ENCODE measurements around the gene CHMP5.

The CHMP5 gene

GRCh38 chr9:33320230-33320567 lies 55.4 kb downstream of the CHMP5 start:
- no peak for DNase-seq

GRCh38 chr9:33320568-33321261 lies 55.9 kb downstream of the CHMP5 start:
- DNase-seq: no peak

GRCh38 chr9:33329117-33329563 lies 64.3 kb downstream of the CHMP5 start:
- DNase-seq: no peak

- DNase-seq: no peak
These were observed 65.1 kb downstream of the CHMP5 start for GRCh38 chr9:33329979-33330378.

- DNase-seq: no peak
These were observed 66.6 kb downstream of the CHMP5 start for GRCh38 chr9:33331377-33331891.
